Measurements from ENCODE around the gene POR. TPM values are rescaled to one million over a fixed set of nuclear protein-coding genes. Genes with fewer than 3 reads are reported as not detected.
A peak's percentile ranks its signal among the peaks of the same experiment; 100 is the strongest.

The POR gene
- total and polyA plus RNA-seq, 2 of the 13 experiments (the other 11 are each of a cell fraction or from before 2014, with no cell fraction given) = 145 to 266 TPM

DNA sequence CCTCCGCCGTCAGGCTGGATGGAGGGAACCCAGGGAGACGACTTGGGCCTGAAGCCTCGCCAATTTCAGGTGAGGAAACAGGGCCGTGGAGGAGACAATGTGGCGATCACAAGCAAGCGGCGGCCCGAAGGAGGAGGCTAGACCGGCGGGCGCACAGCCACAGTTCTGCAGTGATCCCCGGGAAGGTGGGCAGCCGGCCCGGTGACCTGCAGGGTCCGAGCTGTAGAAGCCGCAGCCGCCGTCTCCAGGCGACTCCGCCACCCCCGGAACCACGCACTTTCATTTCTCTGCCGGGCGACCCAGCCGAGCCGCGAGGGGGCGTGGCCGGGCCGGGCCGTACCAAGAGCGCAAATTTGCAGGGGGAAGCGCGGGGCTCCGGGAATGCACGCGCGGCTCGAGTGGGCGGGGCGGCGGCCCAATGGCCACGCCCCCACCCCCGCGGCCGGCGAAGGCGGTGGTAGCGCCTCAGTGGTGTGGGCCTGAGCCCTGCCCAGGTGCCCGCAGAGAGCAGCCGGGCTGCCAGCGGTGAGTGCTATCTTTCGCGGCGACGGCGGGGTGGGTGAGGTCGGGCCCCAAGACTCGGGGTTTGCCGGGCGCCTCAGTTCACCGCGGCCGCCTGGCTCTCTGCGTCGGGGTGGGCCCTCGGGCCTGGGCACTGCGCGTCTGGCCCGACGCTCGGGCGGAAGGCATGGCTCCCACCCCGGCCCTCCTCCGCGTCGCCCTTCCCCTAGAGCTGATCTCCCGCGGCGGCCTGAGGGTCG is at the start of gene POR (continued):
- TF ChIP-seq HMG20B (CRISPR knock-in tag; conservative IDR thresholded peaks at IDR 0.05) (no peak), KAT2B (IDR thresholded peaks at IDR 0.05; ENCODE audit: borderline replicate concordance, low read depth, low read length) (no peak), ZNF496 (CRISPR knock-in tag; IDR thresholded peaks at IDR 0.05; ENCODE audit: insufficient replicate concordance) (no peak), ZNF670 (CRISPR knock-in tag; IDR thresholded peaks at IDR 0.05; ENCODE audit: borderline replicate concordance) (peak; percentile 50; the same call in 1 of the 2 replicates), ELF3 (CRISPR knock-in tag; IDR thresholded peaks at IDR 0.05) (0 out of 2 replicates have a peak, but pooled peaks have one; percentile 14), ZNF20 (CRISPR knock-in tag; IDR thresholded peaks at IDR 0.05) (peak; percentile 85), ZNF430 (CRISPR knock-in tag; IDR thresholded peaks at IDR 0.05) (peak; percentile 77), PITX1 (CRISPR knock-in tag; IDR thresholded peaks at IDR 0.05) (no peak), ZNF343 (CRISPR knock-in tag; IDR thresholded peaks at IDR 0.05) (peak; percentile 67; the same call in 1 of the 2 replicates), FOXK2 (IDR thresholded peaks at IDR 0.05) (peak; percentile 96), ZIK1 (CRISPR knock-in tag; IDR thresholded peaks at IDR 0.05; ENCODE audit: borderline replicate concordance, low read depth) (0 out of 2 replicates have a peak, but pooled peaks have one; percentile 30), ZKSCAN8 (CRISPR knock-in tag; IDR thresholded peaks at IDR 0.05; ENCODE audit: borderline replicate concordance) (peak; percentile 64; the same call in 1 of the 2 replicates), SMYD3 (CRISPR knock-in tag; IDR thresholded peaks at IDR 0.05) (no peak), PRMT3 (CRISPR knock-in tag; IDR thresholded peaks at IDR 0.05; ENCODE audit: borderline replicate concordance, low read depth) (peak; percentile 92; the same call in 1 of the 2 replicates), ZNF143 (CRISPR knock-in tag; IDR thresholded peaks at IDR 0.05) (no peak), ZFP36L2 (CRISPR knock-in tag; IDR thresholded peaks at IDR 0.05) (no peak), TRIM24 (CRISPR knock-in tag; IDR thresholded peaks at IDR 0.05) (no peak), YY1 (IDR thresholded peaks at IDR 0.05; ENCODE audit: insufficient read depth, insufficient replicate concordance, low read depth, low read length) (peak; percentile 89)
- TF ChIP-seq, protein P1, sequence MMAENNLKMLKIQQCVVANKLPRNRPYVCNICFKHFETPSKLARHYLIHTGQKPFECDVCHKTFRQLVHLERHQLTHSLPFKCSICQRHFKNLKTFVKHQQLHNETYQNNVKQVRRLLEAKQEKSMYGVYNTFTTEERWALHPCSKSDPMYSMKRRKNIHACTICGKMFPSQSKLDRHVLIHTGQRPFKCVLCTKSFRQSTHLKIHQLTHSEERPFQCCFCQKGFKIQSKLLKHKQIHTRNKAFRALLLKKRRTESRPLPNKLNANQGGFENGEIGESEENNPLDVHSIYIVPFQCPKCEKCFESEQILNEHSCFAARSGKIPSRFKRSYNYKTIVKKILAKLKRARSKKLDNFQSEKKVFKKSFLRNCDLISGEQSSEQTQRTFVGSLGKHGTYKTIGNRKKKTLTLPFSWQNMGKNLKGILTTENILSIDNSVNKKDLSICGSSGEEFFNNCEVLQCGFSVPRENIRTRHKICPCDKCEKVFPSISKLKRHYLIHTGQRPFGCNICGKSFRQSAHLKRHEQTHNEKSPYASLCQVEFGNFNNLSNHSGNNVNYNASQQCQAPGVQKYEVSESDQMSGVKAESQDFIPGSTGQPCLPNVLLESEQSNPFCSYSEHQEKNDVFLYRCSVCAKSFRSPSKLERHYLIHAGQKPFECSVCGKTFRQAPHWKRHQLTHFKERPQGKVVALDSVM (CRISPR knock-in tag; IDR thresholded peaks at IDR 0.05) = peak; percentile 65; the same call in 1 of the 2 replicates
- TF ChIP-seq, protein P2, sequence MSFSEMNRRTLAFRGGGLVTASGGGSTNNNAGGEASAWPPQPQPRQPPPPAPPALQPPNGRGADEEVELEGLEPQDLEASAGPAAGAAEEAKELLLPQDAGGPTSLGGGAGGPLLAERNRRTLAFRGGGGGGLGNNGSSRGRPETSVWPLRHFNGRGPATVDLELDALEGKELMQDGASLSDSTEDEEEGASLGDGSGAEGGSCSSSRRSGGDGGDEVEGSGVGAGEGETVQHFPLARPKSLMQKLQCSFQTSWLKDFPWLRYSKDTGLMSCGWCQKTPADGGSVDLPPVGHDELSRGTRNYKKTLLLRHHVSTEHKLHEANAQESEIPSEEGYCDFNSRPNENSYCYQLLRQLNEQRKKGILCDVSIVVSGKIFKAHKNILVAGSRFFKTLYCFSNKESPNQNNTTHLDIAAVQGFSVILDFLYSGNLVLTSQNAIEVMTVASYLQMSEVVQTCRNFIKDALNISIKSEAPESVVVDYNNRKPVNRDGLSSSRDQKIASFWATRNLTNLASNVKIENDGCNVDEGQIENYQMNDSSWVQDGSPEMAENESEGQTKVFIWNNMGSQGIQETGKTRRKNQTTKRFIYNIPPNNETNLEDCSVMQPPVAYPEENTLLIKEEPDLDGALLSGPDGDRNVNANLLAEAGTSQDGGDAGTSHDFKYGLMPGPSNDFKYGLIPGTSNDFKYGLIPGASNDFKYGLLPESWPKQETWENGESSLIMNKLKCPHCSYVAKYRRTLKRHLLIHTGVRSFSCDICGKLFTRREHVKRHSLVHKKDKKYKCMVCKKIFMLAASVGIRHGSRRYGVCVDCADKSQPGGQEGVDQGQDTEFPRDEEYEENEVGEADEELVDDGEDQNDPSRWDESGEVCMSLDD (CRISPR knock-in tag; IDR thresholded peaks at IDR 0.05; ENCODE audit: borderline replicate concordance) = no peak; the same call in 1 of the 2 replicates
- TF ChIP-seq, protein P3, sequence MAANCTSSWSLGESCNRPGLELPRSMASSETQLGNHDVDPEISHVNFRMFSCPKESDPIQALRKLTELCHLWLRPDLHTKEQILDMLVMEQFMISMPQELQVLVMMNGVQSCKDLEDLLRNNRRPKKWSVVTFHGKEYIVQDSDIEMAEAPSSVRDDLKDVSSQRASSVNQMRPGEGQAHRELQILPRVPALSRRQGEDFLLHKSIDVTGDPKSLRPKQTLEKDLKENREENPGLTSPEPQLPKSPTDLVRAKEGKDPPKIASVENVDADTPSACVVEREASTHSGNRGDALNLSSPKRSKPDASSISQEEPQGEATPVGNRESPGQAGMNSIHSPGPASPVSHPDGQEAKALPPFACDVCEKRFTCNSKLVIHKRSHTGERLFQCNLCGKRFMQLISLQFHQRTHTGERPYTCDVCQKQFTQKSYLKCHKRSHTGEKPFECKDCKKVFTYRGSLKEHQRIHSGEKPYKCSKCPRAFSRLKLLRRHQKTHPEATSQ (CRISPR knock-in tag; IDR thresholded peaks at IDR 0.05; ENCODE audit: borderline replicate concordance) = peak; percentile 77; the same call in 1 of the 2 replicates
- TF ChIP-seq, protein P4, sequence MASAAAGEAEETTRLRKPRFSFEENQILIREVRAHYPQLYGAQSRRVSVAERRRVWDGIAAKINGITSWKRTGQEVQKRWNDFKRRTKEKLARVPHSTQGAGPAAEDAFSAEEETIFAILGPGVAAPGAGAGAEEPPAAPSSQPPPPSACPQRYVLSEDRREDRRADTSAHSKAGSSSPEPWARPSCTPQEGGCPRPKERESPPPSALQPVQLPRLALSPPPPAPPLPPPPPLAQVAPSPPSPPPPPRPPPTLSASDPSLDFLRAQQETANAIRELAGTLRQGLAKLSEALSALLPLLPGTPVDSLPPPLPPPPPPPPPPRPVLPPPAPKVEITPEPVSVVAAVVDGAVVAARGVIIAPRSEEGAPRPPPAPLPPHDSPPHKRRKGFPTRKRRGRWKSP (CRISPR knock-in tag; IDR thresholded peaks at IDR 0.05) = peak; percentile 62
